Measurements from ENCODE around the gene LRMDA.

The LRMDA gene

GRCh38 chr10:75643944-75644692 is 212.7 kb downstream of the LRMDA start:
- no peak for DNase-seq (ENCODE audit: low read depth in 2 of 2)

GRCh38 chr10:75645704-75646103 is 214.3 kb downstream of the LRMDA start:
- DNase-seq (ENCODE audit: low read depth in 2 of 2) = no peak

- DNase-seq (ENCODE audit: low read depth in 2 of 2) = no peak
Measured at GRCh38 chr10:75646218-75646915, 214.9 kb downstream of the LRMDA start.

- no peak for DNase-seq (ENCODE audit: low read depth in 2 of 2)
Measured at GRCh38 chr10:75646916-75647315, 215.5 kb downstream of the LRMDA start.

GRCh38 chr10:75647675-75648074 is 216.3 kb downstream of the LRMDA start:
- no peak for DNase-seq (ENCODE audit: low read depth in 2 of 2)

GRCh38 chr10:75648351-75648750 is 216.9 kb downstream of the LRMDA start:
- DNase-seq (ENCODE audit: low read depth in 2 of 2) = no peak

- DNase-seq (ENCODE audit: low read depth in 2 of 2) = no peak
Measured at GRCh38 chr10:75648854-75649253, 217.4 kb downstream of the LRMDA start.

GRCh38 chr10:75649466-75649865 is 218.0 kb downstream of the LRMDA start:
- DNase-seq (ENCODE audit: low read depth in 2 of 2) = no peak

- DNase-seq (ENCODE audit: low read depth in 2 of 2) = no peak
Measured at GRCh38 chr10:75650648-75651047, 219.2 kb downstream of the LRMDA start.

GRCh38 chr10:75651417-75651816 is 220.0 kb downstream of the LRMDA start:
- DNase-seq (ENCODE audit: low read depth in 2 of 2) = no peak

- no peak for DNase-seq (ENCODE audit: low read depth in 2 of 2)
Measured at GRCh38 chr10:75652146-75652740, 220.8 kb downstream of the LRMDA start.

GRCh38 chr10:75653761-75654160 is 222.3 kb downstream of the LRMDA start:
- DNase-seq (ENCODE audit: low read depth in 2 of 2) = no peak

- no peak for DNase-seq (ENCODE audit: low read depth in 2 of 2)
Measured at GRCh38 chr10:75654171-75654771, 222.8 kb downstream of the LRMDA start.

GRCh38 chr10:75654772-75655171 is 223.3 kb downstream of the LRMDA start:
- no peak for DNase-seq (ENCODE audit: low read depth in 2 of 2)

GRCh38 chr10:75655791-75656451 is 224.5 kb downstream of the LRMDA start:
- DNase-seq (ENCODE audit: low read depth in 2 of 2) = no peak

- no peak for DNase-seq (ENCODE audit: low read depth in 2 of 2)
Measured at GRCh38 chr10:75657351-75657750, 225.9 kb downstream of the LRMDA start.

- DNase-seq (ENCODE audit: low read depth in 2 of 2) = no peak
Measured at GRCh38 chr10:75658036-75658435, 226.6 kb downstream of the LRMDA start.

GRCh38 chr10:75658496-75658895 is 227.1 kb downstream of the LRMDA start:
- no peak for DNase-seq (ENCODE audit: low read depth in 2 of 2)

GRCh38 chr10:75658915-75659314 is 227.5 kb downstream of the LRMDA start:
- DNase-seq (ENCODE audit: low read depth in 2 of 2) = no peak

GRCh38 chr10:75660823-75661222 is 229.4 kb downstream of the LRMDA start:
- no peak for DNase-seq (ENCODE audit: low read depth in 2 of 2)

- DNase-seq (ENCODE audit: low read depth in 2 of 2) = no peak
Measured at GRCh38 chr10:75662715-75663114, 231.3 kb downstream of the LRMDA start.
